Naive thymus-derived CD4-positive, alpha-beta T cell (primary cell): ENCODE results near the gene PBX3. TPM values are rescaled to one million over a fixed set of nuclear protein-coding genes. Genes with fewer than 3 reads are reported as not detected.

ENCODE experiments used
- ATAC-seq: fragments of 150-1000 bp; cut with Tn5 transposase; 2 replicates; pipeline ENCODE4 v1.10.0; 2021; ENCODE audit warnings: mild to moderate bottlenecking, moderate library complexity
- CTCF ChIA-PET: fragments of 350-600 bp; sonication (Branson Sonifier 250); formaldehyde crosslinking; loops from one replicate; lab custom pipeline; 2021; ENCODE audit warnings: antibody characterized with exemption; lab: Charles Lee
- POLR2A ChIA-PET: fragments of 350-600 bp; sonication (Branson Sonifier 250); formaldehyde crosslinking; loops from one replicate; lab custom pipeline; 2021; ENCODE audit warnings: antibody characterized with exemption, inconsistent platforms; lab: Charles Lee
- DNase-seq, 9 donors: peaks; one replicate each; pipeline versions ENCODE4 v3.0.0 to v3.0.0-alpha.2; 2020 to 2022; ENCODE audit warnings: mixed read lengths in 1 of 9
- H3K27ac ChIP-seq: one replicate; pipeline ENCODE4 v1.7.0; 2013; ENCODE audit warnings: mild to moderate bottlenecking, low read depth, low read length, moderate library complexity
- H3K27me3 ChIP-seq, 2 donors: one replicate each; pipeline ENCODE4 v1.7.0; 2013; ENCODE audit warnings: low read length in 2 of 2, mild to moderate bottlenecking in 2 of 2, moderate library complexity in 2 of 2; ENCODE audit not compliant: control insufficient read depth in 2 of 2, insufficient read depth in 2 of 2
- H3K36me3 ChIP-seq, 3 experiments: 1 replicate in 2 of 3; 2 replicates in 1 of 3; pipeline ENCODE4 v1.7.0; 2013; ENCODE audit warnings: low read length in 3 of 3, mild to moderate bottlenecking in 3 of 3, moderate library complexity in 1 of 3; ENCODE audit not compliant: insufficient read depth in 3 of 3, control insufficient read depth in 2 of 3
- H3K4me1 ChIP-seq, 2 donors: one replicate each; pipeline ENCODE4 v1.7.0; 2013; ENCODE audit warnings: low read length in 2 of 2, mild to moderate bottlenecking in 2 of 2, moderate library complexity in 1 of 2; ENCODE audit not compliant: control insufficient read depth in 2 of 2, insufficient read depth in 2 of 2
- H3K4me3 ChIP-seq: 2 replicates; pipeline ENCODE4 v1.7.0; 2013; ENCODE audit warnings: mild to moderate bottlenecking, low read length
- H3K9me3 ChIP-seq, 3 experiments: 1 replicate in 2 of 3; 2 replicates in 1 of 3; pipeline ENCODE4 v1.7.0; 2013; ENCODE audit warnings: low read length in 3 of 3; ENCODE audit not compliant: control insufficient read depth in 2 of 3
- H3K27ac Mint-ChIP-seq, 9 donors: one replicate each; pipeline ENCODE4 v1.8.0; 2020 to 2022; ENCODE audit warnings: mixed read lengths in 9 of 9, mild to moderate bottlenecking in 8 of 9, moderate library complexity in 5 of 9, inconsistent platforms in 2 of 9
- H3K27me3 Mint-ChIP-seq, 5 donors: one replicate each; pipeline ENCODE4 v1.8.0; 2021 to 2022; ENCODE audit warnings: mixed read lengths in 5 of 5, mild to moderate bottlenecking in 1 of 5
- H3K36me3 Mint-ChIP-seq, 5 donors: one replicate each; pipeline ENCODE4 v1.8.0; 2020 to 2022; ENCODE audit warnings: mixed read lengths in 5 of 5, mild to moderate bottlenecking in 3 of 5, inconsistent platforms in 1 of 5
- H3K4me1 Mint-ChIP-seq, 7 donors: one replicate each; pipeline ENCODE4 v1.8.0; 2020 to 2022; ENCODE audit warnings: mixed read lengths in 7 of 7, mild to moderate bottlenecking in 3 of 7, inconsistent platforms in 1 of 7
- H3K4me3 Mint-ChIP-seq, 10 donors: one replicate each; pipeline ENCODE4 v1.8.0; 2020 to 2022; ENCODE audit warnings: mild to moderate bottlenecking in 10 of 10, mixed read lengths in 10 of 10, moderate library complexity in 6 of 10, inconsistent platforms in 2 of 10
- H3K9me3 Mint-ChIP-seq, 11 donors: one replicate each; pipeline ENCODE4 v1.8.0; 2020 to 2022; ENCODE audit warnings: mixed read lengths in 11 of 11, mild to moderate bottlenecking in 4 of 11, inconsistent platforms in 1 of 11, moderate library complexity in 1 of 11
- intact Hi-C, 2 donors: fragments of 100-400 bp; cut with micrococcal nuclease; formaldehyde crosslinking; loops; one replicate each; pipeline ENCODE4 v1.15.1; 2023
- polyA plus RNA-seq, 2 donors: library from polyadenylated mRNA; unstranded; fragments of 300-500 nt; fragmentation: Illumina TruSeq; gene quantifications; one replicate each; pipeline ENCODE4 v1.2.3, GENCODE V29; 2021
- total RNA-seq, 6 experiments: library from RNA in 5 of 6; stranded (reverse) in 5 of 6; gene quantifications; 1 replicate in 5 of 6; 2 replicates in 1 of 6; pipeline ENCODE4 v1.2.3 and lab custom pipeline; 2021 to 2026

Gene PBX3
- total and polyA plus RNA-seq, 7 experiments from 2014 or later = 3.6 to 38.1 (median 18.9) TPM

GRCh38 chr9:125706651-125707471, 40.3 kb upstream of the PBX3 start, which contains the start of gene MAPKAP1:
MAPKAP1 (minus strand) TSS chr9:125707208; CDS start chr9:125672574, 34,634 bp downstream.
- Mint-ChIP-seq H3K9me3 (peaks cover 0 to 2% (median 0%) of the 10 kb centered on the region in 11 donors), H3K27ac (peak within 1 kb of the TSS; percentile 73 to 94 (median 87)), H3K36me3 (peaks cover 0 to 8% (median 3%) of the 10 kb centered on the region in 5 donors), H3K4me1 (peaks cover 21 to 59% (median 45%) of the 10 kb centered on the region in 7 donors), H3K27me3 (peaks cover 0 to 6% (median 0%) of the 10 kb centered on the region in 5 donors), H3K4me3 (peak within 1 kb of the TSS; percentile 84 to 93 (median 88))
- peak; percentile 75 to 95 (median 84) for DNase-seq
- intact Hi-C loops = loop anchor here (1.0 to 5.0 kb wide), 5 partner anchors 39 to 705 kb away; partner anchors contain the start of gene HSPA5 (in 1 of the 2)
- POLR2A ChIA-PET = interaction anchor here (0.6 to 1.8 kb wide), 8 partner anchors 9 to 123 kb away, joined by 3 to 6 read pairs (median 4); no protein-coding TSS in a partner anchor
- ATAC-seq = peak; percentile 99
- CTCF ChIA-PET = interaction anchor here (0.7 kb wide), 1 partner anchor 122 kb away, joined by 3 read pairs; no protein-coding TSS in a partner anchor
- Histone ChIP-seq H3K27me3 (no peaks in the 10 kb centered on the region), H3K4me3 (peak within 1 kb of the TSS; percentile 68), H3K27ac (peak within 1 kb of the TSS; percentile 77), H3K4me1 (peaks cover 19 to 24% of the 10 kb centered on the region in 2 donors), H3K9me3 (no peaks in the 10 kb centered on the region), H3K36me3 (peaks cover 0 to 3% (median 0%) of the 10 kb centered on the region in 3 experiments)

- peak in 1 of 9 donors; percentile 1 for DNase-seq
- Histone ChIP-seq H3K9me3 (no peaks in the 10 kb centered on the region), H3K27ac (peak overlapping the region; percentile 77), H3K4me3 (peak overlapping the region; percentile 68), H3K4me1 (peaks cover 19 to 24% of the 10 kb centered on the region in 2 donors), H3K27me3 (no peaks in the 10 kb centered on the region), H3K36me3 (peaks cover 0 to 3% (median 0%) of the 10 kb centered on the region in 3 experiments)
- peak overlapping the region; percentile 84 to 93 (median 86) for H3K4me3 Mint-ChIP-seq
- H3K4me1 Mint-ChIP-seq = peaks cover 19 to 58% (median 44%) of the 10 kb centered on the region in 7 donors
- intact Hi-C loops = loop anchor here (1.0 to 5.0 kb wide), 5 partner anchors 39 to 705 kb away; partner anchors contain the start of gene HSPA5 (in 1 of the 2)
- ATAC-seq = no peak
- peaks cover 0 to 6% (median 0%) of the 10 kb centered on the region in 5 donors for H3K27me3 Mint-ChIP-seq
- H3K9me3 Mint-ChIP-seq = peaks cover 0 to 2% (median 0%) of the 10 kb centered on the region in 11 donors
- ChIA-PET CTCF (interaction anchor here (0.7 kb wide), 1 partner anchor 121 kb away, joined by 3 read pairs; no protein-coding TSS in a partner anchor), POLR2A (interaction anchor here (1.0 to 1.8 kb wide), 6 partner anchors 10 to 123 kb away, joined by 3 to 6 read pairs (median 5); no protein-coding TSS in a partner anchor)
- H3K27ac Mint-ChIP-seq = peak overlapping the region; percentile 71 to 93 (median 87)
- peaks cover 0 to 8% (median 3%) of the 10 kb centered on the region in 5 donors for H3K36me3 Mint-ChIP-seq
Observed at GRCh38 chr9:125707472-125707804, 39.7 kb upstream of the PBX3 start.

- Histone ChIP-seq H3K9me3 (no peaks in the 10 kb centered on the region), H3K4me3 (no peak overlapping the region), H3K27ac (no peak overlapping the region), H3K4me1 (no peaks in the 10 kb centered on the region), H3K27me3 (no peaks in the 10 kb centered on the region), H3K36me3 (no peaks in the 10 kb centered on the region)
- ChIA-PET CTCF (interaction anchor here (0.6 to 0.7 kb wide), 2 partner anchors 259 to 395 kb away, joined by 3 read pairs; no protein-coding TSS in a partner anchor), POLR2A (no interaction called here)
- Mint-ChIP-seq H3K27ac (no peak overlapping the region), H3K4me3 (no peak overlapping the region), H3K9me3 (no peaks in the 10 kb centered on the region), H3K27me3 (peaks cover 0 to 3% (median 0%) of the 10 kb centered on the region in 5 donors), H3K36me3 (no peaks in the 10 kb centered on the region), H3K4me1 (no peaks in the 10 kb centered on the region)
- DNase-seq = no peak
- no peak for ATAC-seq
- intact Hi-C loops = no loop called here
Observed at GRCh38 chr9:125726456-125727132, 20.6 kb upstream of the PBX3 start.

GRCh38 chr9:125730168-125730567, 17.0 kb upstream of the PBX3 start:
- DNase-seq = no peak
- no peaks in the 10 kb centered on the region for H3K4me1 ChIP-seq
- H3K27me3 Mint-ChIP-seq = peaks cover 0 to 19% (median 4%) of the 10 kb centered on the region in 5 donors
- H3K27me3 ChIP-seq = no peaks in the 10 kb centered on the region
- no peaks in the 10 kb centered on the region for H3K36me3 Mint-ChIP-seq
- CTCF ChIA-PET = no interaction called here
- H3K27ac ChIP-seq = no peak overlapping the region
- no peaks in the 10 kb centered on the region for H3K36me3 ChIP-seq
- no peak for ATAC-seq
- H3K4me3 ChIP-seq = no peak overlapping the region
- H3K9me3 ChIP-seq = no peaks in the 10 kb centered on the region
- peaks cover 0 to 2% (median 0%) of the 10 kb centered on the region in 7 donors for H3K4me1 Mint-ChIP-seq
- H3K4me3 Mint-ChIP-seq = no peak overlapping the region
- intact Hi-C loops = no loop called here
- no peaks in the 10 kb centered on the region for H3K9me3 Mint-ChIP-seq
- POLR2A ChIA-PET = interaction anchor here (0.6 kb wide), 1 partner anchor 46 kb away, joined by 3 read pairs; no protein-coding TSS in a partner anchor
- no peak overlapping the region for H3K27ac Mint-ChIP-seq

GRCh38 chr9:125732562-125732961, 14.6 kb upstream of the PBX3 start:
- intact Hi-C loops = no loop called here
- Histone ChIP-seq H3K9me3 (no peaks in the 10 kb centered on the region), H3K27ac (no peak overlapping the region), H3K4me3 (no peak overlapping the region), H3K27me3 (no peaks in the 10 kb centered on the region), H3K36me3 (no peaks in the 10 kb centered on the region), H3K4me1 (no peaks in the 10 kb centered on the region)
- ChIA-PET CTCF (no interaction called here), POLR2A (no interaction called here)
- no peak for DNase-seq
- no peaks in the 10 kb centered on the region for H3K36me3 Mint-ChIP-seq
- H3K9me3 Mint-ChIP-seq = no peaks in the 10 kb centered on the region
- H3K4me3 Mint-ChIP-seq = no peak overlapping the region
- no peak for ATAC-seq
- H3K27ac Mint-ChIP-seq = no peak overlapping the region
- H3K27me3 Mint-ChIP-seq = peaks cover 0 to 23% (median 4%) of the 10 kb centered on the region in 5 donors
- H3K4me1 Mint-ChIP-seq = peaks cover 0 to 2% (median 0%) of the 10 kb centered on the region in 7 donors

- ChIA-PET CTCF (no interaction called here), POLR2A (interaction anchor here (0.6 kb wide), 1 partner anchor 83 kb away, joined by 7 read pairs; no protein-coding TSS in a partner anchor)
- no peaks in the 10 kb centered on the region for H3K36me3 Mint-ChIP-seq
- ATAC-seq = no peak
- Histone ChIP-seq H3K4me1 (no peaks in the 10 kb centered on the region), H3K27me3 (no peaks in the 10 kb centered on the region), H3K9me3 (no peaks in the 10 kb centered on the region), H3K36me3 (no peaks in the 10 kb centered on the region), H3K4me3 (no peak overlapping the region), H3K27ac (no peak overlapping the region)
- peaks cover 0 to 1% (median 0%) of the 10 kb centered on the region in 11 donors for H3K9me3 Mint-ChIP-seq
- H3K27ac Mint-ChIP-seq = no peak overlapping the region
- H3K4me1 Mint-ChIP-seq = peaks cover 0 to 2% (median 0%) of the 10 kb centered on the region in 7 donors
- no peak overlapping the region for H3K4me3 Mint-ChIP-seq
- H3K27me3 Mint-ChIP-seq = peaks cover 0 to 37% (median 0%) of the 10 kb centered on the region in 5 donors
- no peak for DNase-seq
- intact Hi-C loops = no loop called here
Observed at GRCh38 chr9:125739436-125739835, 7.7 kb upstream of the PBX3 start.
